IMR-90 (cell line): ENCODE measurements around the gene THADA. TPM values are rescaled to one million over a fixed set of nuclear protein-coding genes. Genes with fewer than 3 reads are reported as not detected.

Experiments
- ATAC-seq: fragments of 200-7000 bp; cut with Tn5 transposase; 2 replicates; pipeline ENCODE4 v1.9.1; 2020; ENCODE audit warnings: low read depth, mild to moderate bottlenecking, moderate library complexity
- BruUV-seq: library from RNA; stranded (reverse); fragments of 400-500 nt; replicated peaks from 2 replicates; lab custom pipeline; 2021; lab: Mats Ljungman, UMichigan
- CTCF ChIA-PET: fragments of 300-600 bp; formaldehyde crosslinking; extraction: SDS; loops from one replicate; lab custom pipeline; 2021; ENCODE audit warnings: antibody characterized with exemption; lab: Yijun Ruan, JAX
- POLR2A ChIA-PET: fragments of 300-600 bp; sonication (Branson Sonifier 250); formaldehyde crosslinking; loops from one replicate; lab custom pipeline; 2022; ENCODE audit warnings: antibody characterized with exemption; ENCODE audit not compliant: unreplicated experiment; lab: Charles Lee
- DNase-seq: peaks from one replicate; pipeline ENCODE4 v3.0.0; 2013
- H2AFZ ChIP-seq: replicated peaks from 2 replicates; pipeline ENCODE3; 2013; ENCODE audit warnings: low read length, mild to moderate bottlenecking; ENCODE audit not compliant: poor library complexity
- H2AK5ac ChIP-seq: 2 replicates; pipeline ENCODE4 v1.6.1; 2013; ENCODE audit warnings: low read depth, low read length, inconsistent platforms
- H2AK9ac ChIP-seq: replicated peaks from 2 replicates; pipeline ENCODE3; 2013; ENCODE audit warnings: mild to moderate bottlenecking, low read depth, low read length, moderate library complexity; ENCODE audit not compliant: poor library complexity
- H2BK120ac ChIP-seq: 2 replicates; pipeline ENCODE4 v1.6.1; 2013; ENCODE audit warnings: low read depth, low read length, inconsistent platforms
- H2BK15ac ChIP-seq: 3 replicates; pipeline ENCODE4 v1.6.1; 2013; ENCODE audit warnings: low read depth, low read length, inconsistent platforms
- H2BK20ac ChIP-seq: 2 replicates; pipeline ENCODE4 v1.6.1; 2013; ENCODE audit warnings: low read depth, mild to moderate bottlenecking, inconsistent platforms, low read length, moderate library complexity
- H2BK5ac ChIP-seq: 2 replicates; pipeline ENCODE4 v1.6.1; 2013; ENCODE audit warnings: mild to moderate bottlenecking, low read depth, low read length, inconsistent platforms; ENCODE audit not compliant: poor library complexity, severe bottlenecking
- H3K14ac ChIP-seq: replicated peaks from 2 replicates; pipeline ENCODE4 v1.6.1; 2013; ENCODE audit warnings: low read depth, low read length, inconsistent platforms
- H3K18ac ChIP-seq: 2 replicates; pipeline ENCODE4 v1.6.1; 2013; ENCODE audit warnings: low read depth, low read length, control low read depth
- H3K23ac ChIP-seq: 2 replicates; pipeline ENCODE4 v1.6.1; 2013; ENCODE audit warnings: low read depth, low read length, inconsistent platforms
- H3K27ac ChIP-seq: 2 replicates; pipeline ENCODE4 v1.5.1; 2013; ENCODE audit warnings: mild to moderate bottlenecking, control low read depth, low read length; ENCODE audit not compliant: insufficient read depth
- H3K27me3 ChIP-seq: 2 replicates; pipeline ENCODE4 v1.6.1; 2013; ENCODE audit warnings: low read length; ENCODE audit not compliant: control insufficient read depth, insufficient read depth
- H3K36me3 ChIP-seq: 2 replicates; pipeline ENCODE4 v1.6.1; 2013; ENCODE audit warnings: low read length, mixed read lengths; ENCODE audit not compliant: control insufficient read depth, insufficient read depth
- H3K4ac ChIP-seq: 2 replicates; pipeline ENCODE4 v1.6.1; 2013; ENCODE audit warnings: low read depth, low read length, inconsistent platforms
- H3K4me1 ChIP-seq: 2 replicates; pipeline ENCODE4 v1.6.1; 2013; ENCODE audit warnings: low read length, mixed read lengths; ENCODE audit not compliant: control insufficient read depth, insufficient read depth
- H3K4me2 ChIP-seq: 2 replicates; pipeline ENCODE4 v1.6.1; 2013; ENCODE audit warnings: low read depth, mild to moderate bottlenecking, control low read depth, low read length, moderate library complexity
- H3K4me3 ChIP-seq: 2 replicates; pipeline ENCODE4 v1.5.1; 2013; ENCODE audit warnings: low read depth, mild to moderate bottlenecking, control low read depth, low read length, moderate library complexity; ENCODE audit not compliant: insufficient read depth
- H3K56ac ChIP-seq: 2 replicates; pipeline ENCODE4 v1.6.1; 2013; ENCODE audit warnings: low read length, inconsistent platforms; ENCODE audit not compliant: insufficient read depth; ENCODE audit errors: extremely low read depth
- H3K79me1 ChIP-seq, 2 experiments: 2 replicates each; pipeline ENCODE4 v1.6.1; 2013; ENCODE audit warnings: low read length in 2 of 2, inconsistent platforms in 1 of 2, low read depth in 1 of 2
- H3K9ac ChIP-seq: 2 replicates; pipeline ENCODE4 v1.6.1; 2013; ENCODE audit warnings: low read depth, low read length, control low read depth
- H3K9me1 ChIP-seq: 2 replicates; pipeline ENCODE4 v1.6.1; 2013; ENCODE audit warnings: low read length, inconsistent platforms; ENCODE audit not compliant: insufficient read depth
- H3K9me3 ChIP-seq: 2 replicates; pipeline ENCODE4 v1.6.1; 2013; ENCODE audit warnings: low read length; ENCODE audit not compliant: control insufficient read depth, insufficient read depth
- H4K20me1 ChIP-seq: 2 replicates; pipeline ENCODE4 v1.6.1; 2013; ENCODE audit warnings: low read length, inconsistent platforms; ENCODE audit not compliant: insufficient read depth
- H4K5ac ChIP-seq: 2 replicates; pipeline ENCODE4 v1.6.1; 2013; ENCODE audit warnings: mild to moderate bottlenecking, low read depth, low read length, control low read depth
- H4K8ac ChIP-seq, 2 experiments: 2 replicates each; pipeline ENCODE4 v1.6.1; 2013; ENCODE audit warnings: low read depth in 2 of 2, low read length in 2 of 2, control low read depth in 1 of 2, inconsistent platforms in 1 of 2
- H4K91ac ChIP-seq: 2 replicates; pipeline ENCODE4 v1.6.1; 2013; ENCODE audit warnings: low read depth, low read length, inconsistent platforms; ENCODE audit not compliant: insufficient read depth
- BHLHE40 ChIP-seq: fragments of 150-350 bp; IDR thresholded peaks from 2 replicates; pipeline ENCODE4 v1.6.1; 2016; ENCODE audit warnings: mild to moderate bottlenecking, low read depth, low read length
- CEBPB ChIP-seq: IDR thresholded peaks from 2 replicates; pipeline ENCODE4 v1.6.1; 2012; ENCODE audit warnings: low read depth, low read length, improper control_type of control experiment
- CHD1 ChIP-seq: IDR thresholded peaks from 2 replicates; pipeline ENCODE4 v1.6.1; 2012; ENCODE audit warnings: low read depth, low read length, improper control_type of control experiment
- CTCF ChIP-seq: conservative IDR thresholded peaks from 2 replicates; pipeline ENCODE4 v1.5.1; 2012; ENCODE audit warnings: mild to moderate bottlenecking, low read depth, low read length, improper control_type of control experiment
- ELK1 ChIP-seq: fragments of 150-350 bp; IDR thresholded peaks from 2 replicates; pipeline ENCODE4 v1.6.1; 2016; ENCODE audit warnings: low read depth, mild to moderate bottlenecking, low read length, moderate library complexity, borderline replicate concordance
- MAFK ChIP-seq: IDR thresholded peaks from 2 replicates; pipeline ENCODE4 v1.6.1; 2012; ENCODE audit warnings: low read depth, low read length, improper control_type of control experiment
- MAZ ChIP-seq: IDR thresholded peaks from 2 replicates; pipeline ENCODE4 v1.6.1; 2012; ENCODE audit warnings: low read depth, mild to moderate bottlenecking, low read length, improper control_type of control experiment, moderate library complexity, borderline replicate concordance
- MXI1 ChIP-seq: IDR thresholded peaks from 2 replicates; pipeline ENCODE4 v1.6.1; 2012; ENCODE audit warnings: low read depth, mild to moderate bottlenecking, low read length, moderate library complexity, borderline replicate concordance
- NFE2L2 ChIP-seq: fragments of 150-350 bp; IDR thresholded peaks from 2 replicates; pipeline ENCODE4 v1.6.1; 2016; ENCODE audit warnings: low read depth, mild to moderate bottlenecking, low read length
- POLR2A ChIP-seq: IDR thresholded peaks from 2 replicates; pipeline ENCODE4 v1.6.1; 2012; ENCODE audit warnings: mild to moderate bottlenecking, low read depth, low read length
- RAD21 ChIP-seq: IDR thresholded peaks from 2 replicates; pipeline ENCODE4 v1.6.1; 2012; ENCODE audit warnings: low read length, improper control_type of control experiment
- RCOR1 ChIP-seq: IDR thresholded peaks from 2 replicates; pipeline ENCODE4 v1.6.1; 2012; ENCODE audit warnings: mild to moderate bottlenecking, low read length, improper control_type of control experiment; ENCODE audit not compliant: insufficient replicate concordance
- SMC3 ChIP-seq: fragments of 150-350 bp; IDR thresholded peaks from 2 replicates; pipeline ENCODE4 v1.6.1; 2016; ENCODE audit warnings: low read depth, mild to moderate bottlenecking, antibody characterized with exemption, low read length, moderate library complexity
- USF2 ChIP-seq: fragments of 150-350 bp; IDR thresholded peaks from 2 replicates; pipeline ENCODE4 v1.6.1; 2017; ENCODE audit warnings: mild to moderate bottlenecking, antibody characterized with exemption, low read length, low read depth
- WGBS, 2 experiments: methylation state at CpG; one replicate each; pipeline versions ENCODE4 v1.1.5 to v1.1.7; 2013; ENCODE audit warnings: missing lambda C conversion rate in 2 of 2; ENCODE audit not compliant: insufficient read length in 1 of 2; ENCODE audit errors: extremely low coverage in 2 of 2; 5-methylcytosine and 5-hydroxymethylcytosine counted together
- dilution Hi-C: fragments of 300-500 bp; cut with HindIII; formaldehyde crosslinking; loops from one replicate; pipeline ENCODE4 v1.14.3; 2018; ENCODE audit warnings: low sequenced_read_pairs; ENCODE audit not compliant: unreplicated experiment
- in situ Hi-C: fragments of 300-500 bp; cut with MboI; formaldehyde crosslinking; loops from 3 replicates; pipeline ENCODE4 v1.14.3; 2019; ENCODE audit warnings: low sequenced_read_pairs, inconsistent platforms, mixed read lengths
- intact Hi-C: fragments of 100-400 bp; cut with micrococcal nuclease; formaldehyde crosslinking; loops from 2 replicates; pipeline ENCODE4 v1.10.0; 2022
- polyA plus RNA-seq, 3 experiments: library from polyadenylated mRNA; depleted of rRNA; stranded (reverse); fragments of >200 nt; gene quantifications; 2 replicates each; pipeline ENCODE4 v1.2.3, GENCODE V29; 2012; ENCODE audit warnings: low replicate concordance in 1 of 3
- total RNA-seq: library from RNA; depleted of rRNA; stranded (reverse); fragments of >200 nt; gene quantifications from 2 replicates; pipeline ENCODE4 v1.2.3, GENCODE V29; 2012

The THADA gene
- total and polyA plus RNA-seq, 2 of the 4 experiments (the other 2 are of a cell fraction), result 10.5 to 21.3 TPM

GRCh38 chr2:43475137-43475846 is 120.5 kb downstream of the THADA start:
- Histone ChIP-seq H3K4me2 (no peak overlapping the region), H3K56ac (no peak overlapping the region), H3K14ac (no peak overlapping the region), H3K79me1 (peaks cover 2 to 3% of the 10 kb centered on the region in 2 experiments; a peak in 1 of 4 replicates), H3K9me3 (no peaks in the 10 kb centered on the region), H2BK120ac (no peak overlapping the region), H3K4me3 (no peak overlapping the region), H2BK20ac (no peak overlapping the region), H4K20me1 (no peaks in the 10 kb centered on the region), H3K9me1 (no peaks in the 10 kb centered on the region), H4K5ac (no peak overlapping the region), H2AFZ (no peak overlapping the region), H4K91ac (no peak overlapping the region), H3K27me3 (no peaks in the 10 kb centered on the region), H3K4ac (no peak overlapping the region), H3K23ac (no peak overlapping the region), H4K8ac (no peak overlapping the region), H3K36me3 (peaks cover 4% of the 10 kb centered on the region; the same call in 1 of the 2 replicates), H2BK15ac (no peak overlapping the region), H3K27ac (no peak overlapping the region; the same call in 1 of the 2 replicates), H3K4me1 (0 out of 2 replicates have a peak, but pooled peaks cover 4% of the 10 kb centered on the region), H3K9ac (no peak overlapping the region), H2AK9ac (no peak overlapping the region), H2BK5ac (no peak overlapping the region), H2AK5ac (0 out of 2 replicates have a peak overlapping the region, but pooled peaks have one; percentile 9), H3K18ac (no peak overlapping the region)
- no TSS peak for BruUV-seq
- ATAC-seq, result no peak
- in situ Hi-C loops (no loop called here), dilution Hi-C loops (no loop called here), intact Hi-C loops (loop anchor here (5.0 kb wide), 1 partner anchor 128 kb away; no protein-coding TSS in a partner anchor)
- peak; percentile 19 for DNase-seq
- POLR2A ChIA-PET, result interaction anchor here (0.6 kb wide), 1 partner anchor 443 kb away, joined by 10 read pairs; no protein-coding TSS in a partner anchor
- WGBS, 2 experiments, result 100% methylated on average over 1 of the region's 10 CpGs; no CpG with 5 or more reads in 1 of the 2 experiments
- CTCF ChIA-PET, result interaction anchor here (0.6 to 0.7 kb wide), 2 partner anchors 14 to 204 kb away, joined by 3 to 4 read pairs; no protein-coding TSS in a partner anchor
- TF ChIP-seq USF2 (no peak), RCOR1 (no peak), ELK1 (no peak), SMC3 (no peak), POLR2A (no peak), CTCF (no peak), MAFK (no peak), BHLHE40 (no peak), NFE2L2 (no peak), MAZ (no peak), CEBPB (no peak), MXI1 (no peak), CHD1 (no peak), RAD21 (no peak)
